ENCODE data around the gene PODXL.

DNA sequence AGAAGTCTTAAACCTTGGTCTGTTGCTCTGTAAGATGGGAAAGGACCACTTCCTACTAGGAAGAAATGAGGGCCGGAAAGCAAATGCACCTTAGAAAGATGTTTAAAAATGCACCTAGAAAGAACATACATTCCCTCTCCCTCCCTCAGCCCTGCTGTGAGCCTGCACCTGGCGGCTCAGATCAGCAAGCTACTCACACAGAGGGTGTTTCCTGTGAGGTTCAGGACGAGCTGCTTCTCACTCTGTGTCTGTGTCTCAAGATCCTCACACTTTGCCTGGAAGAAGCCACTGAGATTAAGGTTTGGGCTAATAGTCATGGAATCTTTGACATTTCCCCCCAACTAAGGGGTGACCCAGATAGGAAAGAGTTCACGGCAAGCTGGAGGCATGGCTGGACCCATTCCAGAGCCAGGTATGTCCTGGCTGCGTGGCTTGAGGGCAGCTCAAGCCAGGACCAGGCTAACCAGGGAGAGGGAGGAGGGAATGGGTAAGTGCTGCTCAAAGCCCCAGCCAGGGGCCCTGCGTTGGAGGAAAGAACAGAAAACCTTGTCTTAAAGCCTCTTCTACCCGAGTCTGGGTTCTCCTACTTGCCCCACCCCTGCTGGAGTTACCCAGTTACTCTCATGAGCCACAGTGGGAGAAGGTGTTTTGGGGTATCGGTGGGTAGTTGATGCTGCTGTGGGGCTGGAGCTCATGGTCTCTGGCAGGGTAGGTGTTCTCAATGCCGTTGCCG, 47.5 kb downstream of the PODXL start:
- no peak for TF ChIP-seq CTCF (IDR thresholded peaks at IDR 0.05)
- no peak for TF ChIP-seq POLR2AphosphoS5 (IDR thresholded peaks at IDR 0.05)

Data from gastroesophageal sphincter (tissue), 3 donors.